GM12864 (cell line): ENCODE results near the gene SIRT4.

ENCODE experiments used
- DNase-seq: peaks from one replicate; pipeline ENCODE4 v3.0.0-alpha.2; 2011; ENCODE audit warnings: low read depth
- H3K4me3 ChIP-seq: 2 replicates; pipeline ENCODE4 v1.5.1; 2011; ENCODE audit warnings: mild to moderate bottlenecking, low read depth, low read length, control low read depth
- CTCF ChIP-seq: IDR thresholded peaks from 2 replicates; pipeline ENCODE4 v1.5.1; 2011; ENCODE audit warnings: low read depth, mild to moderate bottlenecking, moderate library complexity, low read length, control low read depth, inconsistent platforms; ENCODE audit errors: missing control alignments

The SIRT4 gene

GRCh38 chr12:120314220-120314619 lies 12.1 kb downstream of the SIRT4 start:
- no peak for DNase-seq
- peak; percentile 49 for TF ChIP-seq CTCF
- no peak overlapping the region for H3K4me3 ChIP-seq

- DNase-seq: no peak
- TF ChIP-seq CTCF: no peak
- H3K4me3 ChIP-seq: peak overlapping the region; percentile 72
Measured at GRCh38 chr12:120316798-120317223, 14.7 kb downstream of the SIRT4 start.

- peak; percentile 58 for TF ChIP-seq CTCF
- H3K4me3 ChIP-seq: peak overlapping the region; percentile 72
- peak; percentile 98 for DNase-seq
Measured at GRCh38 chr12:120317224-120318105, 15.3 kb downstream of the SIRT4 start.

GRCh38 chr12:120321382-120322202 lies 19.5 kb downstream of the SIRT4 start:
- DNase-seq: no peak
- no peak for TF ChIP-seq CTCF
- no peak overlapping the region for H3K4me3 ChIP-seq

- no peak for TF ChIP-seq CTCF
- no peak overlapping the region for H3K4me3 ChIP-seq
- no peak for DNase-seq
Measured at GRCh38 chr12:120323772-120324171, 21.7 kb downstream of the SIRT4 start.

GRCh38 chr12:120324841-120325417 lies 22.8 kb downstream of the SIRT4 start:
- H3K4me3 ChIP-seq: no peak overlapping the region
- no peak for TF ChIP-seq CTCF
- DNase-seq: no peak
